ENCODE results near the gene ASB18. TPM values are rescaled to one million over a fixed set of nuclear protein-coding genes. Genes with fewer than 3 reads are reported as not detected.

The ASB18 gene
- total RNA-seq, 1 donor from 2014 or later: not detected

DNA sequence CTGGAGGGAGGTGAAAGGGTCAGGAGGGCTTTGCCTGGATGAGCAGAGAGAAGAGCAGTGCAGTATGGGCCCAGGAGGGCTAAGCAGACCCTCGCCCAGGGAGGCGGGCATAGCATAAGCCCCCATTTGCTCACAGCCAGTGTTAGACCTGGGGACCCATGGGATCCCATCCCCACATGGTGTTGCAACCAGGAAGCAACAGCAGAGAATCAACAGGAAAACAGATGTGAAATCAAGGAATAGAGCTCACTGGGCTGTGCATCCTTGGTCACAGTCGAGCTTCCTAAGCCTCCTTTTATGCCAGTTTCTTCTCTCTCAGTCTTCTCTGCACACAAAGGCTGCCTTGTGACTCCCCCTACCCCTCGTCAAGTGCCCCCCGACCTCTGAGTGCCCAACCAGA is 19.9 kb downstream of the ASB18 start:
- CTCF ChIA-PET: no interaction called here

DNA sequence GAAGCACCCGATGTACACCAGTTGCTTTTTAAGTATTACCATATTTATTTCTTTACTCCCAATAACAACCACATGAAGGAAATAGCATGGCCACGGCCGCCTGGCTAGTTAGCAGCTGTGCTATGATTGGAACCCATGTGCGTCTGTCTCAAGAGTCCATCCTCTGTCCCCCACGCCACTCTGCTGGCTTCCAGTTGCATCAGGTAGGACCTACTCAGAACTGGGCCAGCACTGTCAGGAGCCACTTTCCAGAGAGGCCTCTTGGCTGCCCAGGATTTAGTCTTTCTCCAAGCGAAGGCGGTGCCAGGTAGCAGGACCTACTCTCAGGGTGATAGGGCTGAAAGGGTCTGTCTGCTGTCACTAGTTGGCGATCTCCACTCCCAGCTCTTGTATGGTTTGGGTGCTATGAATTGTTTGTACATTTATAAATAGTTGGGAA is 22.1 kb downstream of the ASB18 start:
- H3K4me3 Mint-ChIP-seq: no peak overlapping the region
- no peak for ATAC-seq (ENCODE audit: low read depth)
- H3K9me3 Mint-ChIP-seq: no peaks in the 10 kb centered on the region
- no peaks in the 10 kb centered on the region for H3K4me1 Mint-ChIP-seq
- H3K27me3 Mint-ChIP-seq: peaks cover 32% of the 10 kb centered on the region
- TF ChIP-seq CTCF (IDR thresholded peaks at IDR 0.05): no peak
- intact Hi-C loops (cut with micrococcal nuclease): no loop called here
- no peak for DNase-seq
- no peak overlapping the region for H3K27ac Mint-ChIP-seq
- CTCF ChIA-PET: no interaction called here
- H3K36me3 Mint-ChIP-seq (ENCODE audit: low read depth): no peaks in the 10 kb centered on the region
- POLR2A ChIA-PET: no interaction called here

More for the DNA sequence above, 19.9 kb downstream of the ASB18 start:
- no peak for TF ChIP-seq CTCF (IDR thresholded peaks at IDR 0.05)
- ATAC-seq (ENCODE audit: low read depth) (no peak), DNase-seq (no peak)
- H3K4me1 Mint-ChIP-seq: no peaks in the 10 kb centered on the region
- H3K9me3 Mint-ChIP-seq: no peaks in the 10 kb centered on the region
- H3K36me3 Mint-ChIP-seq (ENCODE audit: low read depth): no peaks in the 10 kb centered on the region
- H3K27me3 Mint-ChIP-seq: peaks cover 21% of the 10 kb centered on the region
- no peak overlapping the region for H3K4me3 Mint-ChIP-seq
- intact Hi-C loops (cut with micrococcal nuclease): no loop called here
- H3K27ac Mint-ChIP-seq: no peak overlapping the region
- POLR2A ChIA-PET: no interaction called here

DNA sequence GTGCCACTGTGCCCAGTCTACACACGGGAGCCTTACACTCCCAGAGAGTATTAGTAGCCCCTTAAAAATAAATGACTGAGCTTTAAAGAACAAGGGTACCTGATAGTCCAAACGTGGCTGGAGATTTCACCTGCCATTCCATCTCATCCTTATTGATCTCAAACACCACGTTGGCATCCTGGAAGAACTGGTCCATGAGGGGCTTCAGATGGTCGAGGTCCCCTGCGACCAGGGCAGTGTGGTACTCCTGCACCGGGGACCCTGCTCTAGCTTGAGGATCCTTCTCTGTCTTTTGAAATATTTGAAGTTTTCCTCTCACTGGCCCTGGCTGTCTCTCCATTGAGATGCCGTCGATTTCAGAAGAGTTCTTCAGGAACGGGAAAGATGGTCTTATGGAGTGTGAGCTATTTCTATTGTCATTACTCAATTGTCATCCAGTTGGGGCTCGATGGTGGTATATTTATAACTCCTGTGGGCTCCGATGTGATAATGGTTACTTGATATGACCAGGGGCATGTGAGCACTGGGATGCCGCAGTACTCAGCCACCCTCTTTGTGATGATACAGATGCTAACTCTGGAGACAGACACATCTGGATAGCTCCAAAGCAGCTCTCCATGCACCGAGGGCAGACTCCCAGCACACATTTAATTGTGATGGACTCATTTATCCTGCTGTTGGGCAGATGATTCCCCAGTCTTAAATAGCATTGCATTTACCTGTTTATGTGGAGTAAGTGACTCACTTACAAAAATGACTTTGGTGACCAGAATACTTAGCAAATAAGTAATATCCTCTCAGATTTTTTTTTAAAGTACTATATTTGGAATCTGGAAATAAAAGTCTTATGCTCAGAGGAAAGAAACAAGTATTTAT is 22.8 kb downstream of the ASB18 start:
- Mint-ChIP-seq H3K9me3 (no peaks in the 10 kb centered on the region), H3K27me3 (peaks cover 35% of the 10 kb centered on the region), H3K4me1 (peaks cover 2% of the 10 kb centered on the region), H3K4me3 (no peak overlapping the region), H3K27ac (no peak overlapping the region), H3K36me3 (ENCODE audit: low read depth) (no peaks in the 10 kb centered on the region)
- CTCF ChIA-PET: no interaction called here
- intact Hi-C loops (cut with micrococcal nuclease): no loop called here
- ATAC-seq (ENCODE audit: low read depth) (no peak), DNase-seq (no peak)
- POLR2A ChIA-PET: no interaction called here
- TF ChIP-seq CTCF (IDR thresholded peaks at IDR 0.05): no peak

DNA sequence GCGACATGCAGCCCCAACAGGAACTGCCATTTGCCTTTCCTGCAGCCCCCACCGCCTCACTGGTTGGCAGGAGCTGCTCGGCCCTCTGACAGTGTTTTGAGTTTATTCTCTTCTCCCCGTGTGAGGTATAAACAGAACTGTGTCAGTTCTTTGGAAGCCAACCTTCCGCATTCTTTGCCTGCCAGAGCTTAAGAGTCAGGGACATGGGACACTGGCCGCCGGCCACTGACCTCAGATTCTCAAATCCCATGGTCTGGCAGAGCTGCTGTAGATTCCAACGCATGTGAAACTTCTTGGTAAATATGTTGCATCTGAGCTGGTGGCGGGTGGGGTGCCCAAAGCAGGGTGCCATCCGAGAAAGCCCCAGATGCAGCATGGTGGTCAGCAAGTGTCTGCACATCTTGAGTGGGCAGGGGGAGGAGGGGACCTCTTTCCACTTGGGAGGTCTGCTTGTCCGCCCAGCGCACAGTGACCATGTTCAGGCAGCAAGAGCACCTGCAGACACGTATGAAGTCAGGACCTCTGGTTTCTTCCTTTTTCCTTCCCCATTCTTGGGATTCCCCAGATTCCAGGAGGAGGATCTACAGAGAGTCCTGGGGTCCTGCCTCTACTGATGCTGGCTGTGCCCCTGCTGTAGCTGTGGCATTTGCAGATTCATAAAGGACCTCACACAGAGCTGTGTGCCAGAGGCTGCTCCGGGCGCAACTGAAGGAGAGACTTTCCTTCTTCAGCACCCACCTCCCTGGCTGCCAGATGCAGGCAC is 23.8 kb downstream of the ASB18 start:
- ChIA-PET POLR2A (no interaction called here), CTCF (no interaction called here)
- TF ChIP-seq CTCF (IDR thresholded peaks at IDR 0.05): no peak
- no peak overlapping the region for H3K27ac Mint-ChIP-seq
- intact Hi-C loops (cut with micrococcal nuclease): no loop called here
- peaks cover 2% of the 10 kb centered on the region for H3K4me1 Mint-ChIP-seq
- H3K27me3 Mint-ChIP-seq: peaks cover 37% of the 10 kb centered on the region
- DNase-seq: no peak
- no peaks in the 10 kb centered on the region for H3K36me3 Mint-ChIP-seq (ENCODE audit: low read depth)
- H3K4me3 Mint-ChIP-seq: no peak overlapping the region
- H3K9me3 Mint-ChIP-seq: no peaks in the 10 kb centered on the region
- ATAC-seq (ENCODE audit: low read depth): no peak

All from activated B cell treated with CpG ODN at 0.5 μM for 24 hours (primary cell).